Measurements from ENCODE around the gene DHX9.

DHX9 gene

DNA sequence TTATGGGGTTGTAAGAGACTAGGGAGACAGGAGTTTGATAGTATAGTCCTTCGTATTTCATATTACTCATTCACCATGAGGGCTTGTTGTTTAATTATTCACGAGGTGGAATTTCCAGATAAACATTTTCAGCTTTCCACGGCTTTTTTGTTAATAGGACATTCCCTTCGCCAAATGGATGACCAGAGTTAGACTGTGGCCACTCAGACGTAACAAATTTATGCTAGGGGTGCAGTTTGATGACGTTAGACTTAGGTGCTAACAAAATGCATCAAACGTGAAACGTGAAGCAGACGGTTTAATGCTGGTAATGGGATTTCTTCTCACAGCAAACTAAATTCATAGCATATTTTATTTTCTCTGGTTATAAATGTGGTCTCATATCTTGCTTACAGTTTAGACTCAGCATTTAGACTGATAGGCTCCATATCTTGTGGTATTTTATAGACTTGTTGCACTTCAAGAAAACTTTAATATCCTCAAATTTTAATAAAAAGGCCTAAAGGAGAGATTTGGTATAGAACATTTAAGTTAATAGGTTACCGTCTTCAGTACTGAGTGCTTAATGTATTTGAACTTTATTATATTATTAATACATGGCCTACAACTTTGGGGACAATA lies 2.3 kb downstream of the DHX9 start:
- DNase-seq, result no peak

DNA sequence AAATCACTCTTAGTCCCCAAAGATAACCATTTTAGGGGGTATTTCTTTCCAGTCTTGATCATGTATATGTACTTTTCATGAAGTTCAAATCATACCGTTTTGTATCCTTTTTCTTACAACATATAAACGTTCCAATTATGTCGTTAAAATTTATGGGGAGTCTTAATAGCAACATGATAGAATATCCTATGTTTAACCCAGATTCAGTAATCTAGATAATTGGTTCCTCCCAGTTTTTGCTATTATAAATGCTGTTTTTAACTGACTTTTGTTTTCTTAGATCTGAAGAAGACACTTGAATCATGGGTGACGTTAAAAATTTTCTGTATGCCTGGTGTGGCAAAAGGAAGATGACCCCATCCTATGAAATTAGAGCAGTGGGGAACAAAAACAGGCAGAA lies 3.1 kb downstream of the DHX9 start:
- DNase-seq, result no peak

DNA sequence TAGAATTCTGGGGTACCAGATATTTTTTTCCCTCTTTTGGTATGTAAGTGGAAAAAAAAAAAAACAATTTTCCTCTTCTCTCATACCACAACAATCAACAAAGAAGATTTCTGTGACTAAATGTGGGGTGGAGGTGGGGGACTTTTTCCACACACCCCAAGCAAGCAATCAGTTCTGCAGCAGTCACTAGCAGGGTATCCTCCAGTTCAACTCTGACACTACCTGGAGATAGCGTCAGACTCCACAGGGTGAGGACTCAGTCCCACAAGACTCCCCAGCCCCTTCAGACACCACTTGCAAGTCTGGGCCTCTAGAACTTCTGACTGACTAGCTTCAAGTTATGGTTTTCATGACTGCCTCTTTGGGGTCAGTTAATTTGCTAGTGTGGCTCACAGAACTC lies 6.2 kb downstream of the DHX9 start:
- no peak for DNase-seq

DNA sequence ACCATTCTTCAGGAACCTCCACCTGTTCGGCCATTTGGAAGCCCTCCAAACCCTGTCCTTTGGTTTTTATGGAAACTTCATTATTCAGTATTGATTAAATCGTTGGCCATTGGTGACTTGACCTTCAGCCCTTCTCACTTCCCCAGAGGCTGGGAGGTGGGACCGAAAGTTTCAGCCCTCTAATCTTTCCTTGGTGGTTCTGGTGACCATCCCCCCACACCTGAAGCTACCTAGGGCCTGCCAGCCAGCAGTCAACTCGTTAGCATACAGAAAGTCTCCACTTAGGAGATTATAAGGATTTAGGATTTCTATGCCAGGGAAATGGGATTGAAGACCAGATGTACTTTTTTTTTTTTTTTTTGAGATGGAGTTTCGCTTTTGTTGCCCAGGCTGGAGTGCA lies 6.7 kb downstream of the DHX9 start:
- DNase-seq, result no peak

DNA sequence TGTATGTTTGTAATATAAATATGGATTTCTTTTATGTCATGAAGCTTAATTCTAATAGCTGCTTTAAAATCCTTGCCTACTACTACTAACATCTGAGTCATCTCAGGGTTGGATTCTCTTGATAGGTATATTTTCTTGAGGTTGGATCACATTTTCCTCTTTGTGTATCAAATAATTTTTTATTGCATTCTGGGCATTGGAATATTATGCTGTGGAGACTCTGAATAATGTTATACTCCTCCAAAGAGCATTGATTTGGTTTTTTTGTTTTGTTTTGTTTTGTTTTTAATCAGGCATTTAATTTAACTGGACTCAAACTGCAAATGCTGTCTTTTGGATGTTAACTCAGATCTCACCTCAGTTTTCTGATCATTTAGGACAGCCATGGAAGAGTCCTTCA lies 8.0 kb downstream of the DHX9 start:
- no peak for DNase-seq

DNA sequence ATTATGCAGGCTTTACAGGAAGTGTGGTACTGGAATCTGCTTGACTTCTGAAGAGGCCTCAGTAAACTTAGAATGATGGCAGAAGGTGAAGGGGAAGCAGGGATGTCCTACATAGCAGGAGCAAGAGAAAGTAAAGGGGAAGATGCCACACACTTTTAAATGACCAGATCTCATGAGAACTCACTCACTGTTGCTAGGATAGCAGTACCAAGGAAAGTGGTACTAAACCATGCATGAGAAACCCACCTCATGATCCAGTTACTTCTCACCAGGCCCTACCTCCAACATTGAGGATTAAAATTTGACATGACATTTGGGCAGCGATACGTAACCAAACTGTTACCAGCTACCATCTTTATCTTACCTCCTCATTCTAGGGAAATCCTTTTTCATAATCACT lies 9.6 kb downstream of the DHX9 start:
- DNase-seq, result no peak

DNA sequence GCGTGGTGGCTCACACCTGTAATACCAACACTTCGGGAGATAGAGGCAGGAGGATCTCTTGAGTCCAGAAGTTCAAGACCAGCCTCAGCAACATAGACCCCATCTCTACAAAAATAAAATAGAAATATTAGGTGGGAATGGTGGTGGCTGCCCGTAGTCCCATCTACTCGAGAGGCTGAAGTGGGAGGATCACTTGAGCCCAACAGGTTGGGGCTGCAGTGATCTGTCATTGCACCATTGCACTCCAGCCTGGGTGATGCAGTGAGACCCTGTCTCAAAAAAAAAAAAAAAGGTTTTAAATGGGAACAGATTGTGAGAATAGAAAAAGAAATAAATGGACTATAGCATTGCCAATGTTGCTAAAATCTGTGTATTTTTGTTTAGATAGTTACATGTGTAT lies 11.2 kb downstream of the DHX9 start:
- DNase-seq, result no peak

DNA sequence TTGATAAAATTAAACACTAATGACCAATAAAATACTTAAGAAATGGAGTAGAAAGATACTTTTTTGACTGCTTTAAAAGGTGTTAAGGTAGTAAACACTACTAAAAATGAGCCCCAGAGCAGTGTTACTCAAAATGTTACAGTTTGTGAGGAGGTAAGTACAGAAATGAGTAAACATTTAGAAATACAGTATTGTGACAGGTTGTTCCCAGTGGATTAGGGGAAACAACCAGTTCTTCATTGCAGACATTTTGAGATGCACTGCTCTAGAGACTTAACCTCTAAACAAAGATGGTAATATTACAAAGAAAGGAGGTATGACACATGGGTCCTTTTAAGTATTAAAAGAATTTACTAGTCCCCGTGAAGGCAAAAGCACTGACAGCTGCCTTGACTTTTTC lies 12.7 kb downstream of the DHX9 start:
- DNase-seq, result no peak

DNA sequence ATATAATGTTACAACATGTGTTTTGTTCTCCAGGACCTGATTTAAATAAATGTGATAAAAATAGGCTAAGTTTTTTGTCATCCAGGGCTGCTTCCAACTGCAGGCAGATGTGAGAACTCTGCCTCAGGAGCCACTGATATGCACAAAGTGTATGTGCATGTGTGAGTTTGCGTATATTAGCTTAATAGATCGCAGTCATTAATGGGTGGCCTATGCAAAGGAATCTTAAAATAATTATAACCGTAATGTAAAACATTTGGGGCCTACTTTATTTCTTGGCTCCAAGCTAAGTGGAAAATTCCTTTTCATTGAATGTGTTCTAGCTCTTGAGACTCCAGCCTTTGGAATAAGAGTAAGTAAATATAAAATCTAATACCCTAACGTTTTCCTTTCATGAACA lies 16.8 kb downstream of the DHX9 start:
- no peak for DNase-seq

DNA sequence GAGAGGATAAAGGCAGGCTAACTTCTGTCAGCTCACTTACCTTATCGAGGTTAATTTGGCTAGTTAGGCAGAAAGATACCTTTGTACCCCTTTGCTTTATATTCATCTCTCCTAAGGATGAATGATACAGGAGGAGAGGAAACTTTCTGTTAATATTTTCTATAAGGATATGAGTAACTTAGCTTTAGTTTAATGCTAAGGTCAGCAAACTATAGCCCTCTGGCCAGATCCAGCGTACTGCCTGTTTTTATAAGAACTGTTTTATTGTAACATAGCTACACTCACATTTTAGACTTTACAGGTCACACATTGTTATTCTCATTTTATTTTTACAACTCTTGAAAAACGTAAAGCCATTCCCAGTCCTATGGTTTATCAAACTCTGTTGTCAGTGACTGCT lies 18.1 kb downstream of the DHX9 start:
- DNase-seq, result no peak

DNA sequence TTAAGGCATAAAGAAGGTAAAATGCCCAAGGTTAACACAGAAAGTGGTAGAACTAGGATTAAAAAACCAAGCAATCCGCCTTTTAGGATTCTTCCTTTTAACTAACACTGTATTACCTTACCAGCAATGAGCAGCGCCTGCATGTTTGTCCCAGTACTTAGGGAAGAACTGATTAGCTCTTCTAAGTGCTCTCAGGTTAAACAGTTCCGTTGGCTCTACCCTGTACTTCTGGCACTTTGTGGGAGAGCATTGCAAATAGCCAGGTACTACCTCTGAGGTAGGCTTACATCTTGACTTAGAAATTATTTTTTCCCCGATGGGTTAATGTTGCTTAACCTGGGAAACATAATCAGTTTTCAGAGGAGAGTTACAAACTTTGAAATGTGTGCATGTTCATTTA lies 21.5 kb downstream of the DHX9 start:
- no peak for DNase-seq

DNA sequence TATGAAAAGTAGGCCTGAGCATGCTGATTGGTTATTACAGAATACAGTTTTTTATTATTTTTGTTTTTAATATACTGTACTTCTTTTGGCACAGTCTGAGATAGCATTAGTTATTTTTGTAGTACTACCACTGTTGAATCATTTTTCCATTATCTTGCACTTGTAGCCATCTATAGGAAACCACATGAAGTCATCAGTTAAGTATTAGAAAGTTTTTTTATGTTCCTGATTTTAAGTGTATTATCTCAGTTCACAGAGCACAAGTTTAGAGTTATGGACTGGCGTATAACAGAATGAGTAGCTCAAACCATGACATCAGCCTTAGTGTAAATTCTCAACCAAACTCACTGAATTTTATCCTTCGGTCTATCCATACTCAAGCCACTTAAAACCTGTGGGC lies 22.8 kb downstream of the DHX9 start:
- no peak for DNase-seq

DNA sequence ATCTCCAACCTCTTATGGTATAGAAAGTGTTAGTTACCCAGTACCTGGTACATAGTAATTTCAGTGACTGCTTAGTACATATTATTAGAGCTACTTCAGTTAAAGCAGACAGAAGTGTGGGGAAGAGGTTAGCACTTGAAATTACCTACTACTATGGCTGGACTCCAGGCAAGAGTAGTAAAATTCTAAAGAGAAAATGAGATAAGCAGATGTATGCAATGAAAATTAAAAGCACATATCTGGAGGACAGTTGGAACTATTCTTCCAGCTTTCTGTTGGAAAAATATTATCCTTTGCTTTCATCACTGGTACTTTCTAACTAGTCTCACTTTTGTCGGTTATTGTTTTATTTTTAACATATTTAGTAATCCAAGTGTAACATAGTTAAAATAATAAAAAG lies 23.7 kb downstream of the DHX9 start:
- DNase-seq, result no peak

DNA sequence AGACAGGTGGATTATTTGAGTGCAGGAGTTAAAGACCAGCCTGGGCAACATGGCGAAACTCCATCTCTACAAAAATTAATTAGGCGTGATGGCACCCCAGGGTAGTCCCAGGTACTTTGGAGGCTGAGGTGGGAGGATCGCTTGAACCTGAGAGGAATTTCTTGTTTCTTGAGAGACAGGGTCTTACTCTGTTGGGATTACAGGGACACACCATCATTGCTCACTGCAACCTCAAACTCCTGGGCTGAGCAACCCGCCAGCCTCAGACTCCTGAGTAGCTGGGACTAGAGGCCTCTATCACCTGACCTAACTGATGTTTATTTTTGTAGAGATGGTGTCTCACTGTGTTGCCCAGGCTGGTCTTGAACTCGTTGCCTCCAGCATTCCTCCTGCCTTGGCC lies 24.8 kb downstream of the DHX9 start:
- DNase-seq, result peak; percentile 10

DNA sequence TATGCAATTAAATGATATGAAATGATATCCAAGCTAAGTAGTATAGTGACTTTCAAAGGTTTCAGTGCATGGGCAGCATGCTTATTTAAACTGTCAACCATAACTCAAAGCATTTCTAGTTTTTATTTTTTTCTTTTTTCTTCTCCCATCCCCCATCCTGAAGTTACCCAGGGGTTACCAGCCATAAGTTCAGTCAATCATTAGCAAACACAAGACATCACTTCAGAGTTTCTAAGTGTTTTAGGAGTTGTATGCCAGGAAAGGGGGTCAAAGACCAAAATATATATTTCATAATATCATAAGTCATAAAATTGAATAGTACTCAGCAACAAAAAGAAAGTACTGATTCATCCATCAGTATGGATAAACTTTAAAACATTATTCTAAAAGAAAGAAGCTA lies 28.7 kb downstream of the DHX9 start:
- DNase-seq, result no peak

DNA sequence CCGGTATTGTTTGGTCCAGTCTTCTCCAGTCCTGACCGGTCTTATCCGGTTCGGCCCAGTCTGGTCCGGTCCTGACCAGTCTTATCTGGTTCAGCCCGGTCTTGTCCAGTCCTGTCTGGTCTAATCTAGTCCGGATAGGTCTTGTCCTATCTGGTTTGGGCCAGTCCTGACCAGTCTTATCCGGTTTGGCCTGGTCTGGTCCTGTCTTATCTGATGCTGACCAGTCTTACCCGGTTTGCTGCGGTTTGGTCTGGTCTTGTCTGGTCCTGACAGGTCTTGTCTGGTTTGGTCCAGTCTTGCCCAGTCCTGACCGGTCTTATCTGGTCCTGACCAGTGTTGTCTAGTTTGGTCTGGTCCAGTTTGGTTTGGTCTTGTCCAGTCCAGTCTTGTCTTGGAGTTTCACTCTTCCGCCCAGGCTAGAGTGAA lies 30.1 kb downstream of the DHX9 start:
- DNase-seq, result no peak

DNA sequence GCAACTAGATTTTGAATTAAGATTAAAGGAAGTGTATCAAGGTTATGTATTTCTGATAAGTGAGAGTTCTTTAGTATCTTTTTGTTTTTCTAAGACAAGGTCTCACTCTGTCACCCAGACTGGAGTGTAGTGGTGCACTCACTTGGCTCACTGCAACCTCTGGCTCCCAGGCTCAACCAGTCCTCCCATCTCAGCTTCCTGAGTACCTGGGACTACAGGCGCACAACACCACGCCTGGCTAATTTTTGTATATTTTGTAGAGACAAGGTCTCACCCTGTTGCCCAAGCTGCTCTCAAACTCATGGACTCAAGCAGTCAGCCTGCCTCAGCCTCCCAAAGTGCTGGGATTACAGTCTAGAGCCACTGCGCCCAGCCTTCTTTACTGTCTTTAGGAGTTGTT lies 33.7 kb downstream of the DHX9 start:
- DNase-seq, result no peak

DNA sequence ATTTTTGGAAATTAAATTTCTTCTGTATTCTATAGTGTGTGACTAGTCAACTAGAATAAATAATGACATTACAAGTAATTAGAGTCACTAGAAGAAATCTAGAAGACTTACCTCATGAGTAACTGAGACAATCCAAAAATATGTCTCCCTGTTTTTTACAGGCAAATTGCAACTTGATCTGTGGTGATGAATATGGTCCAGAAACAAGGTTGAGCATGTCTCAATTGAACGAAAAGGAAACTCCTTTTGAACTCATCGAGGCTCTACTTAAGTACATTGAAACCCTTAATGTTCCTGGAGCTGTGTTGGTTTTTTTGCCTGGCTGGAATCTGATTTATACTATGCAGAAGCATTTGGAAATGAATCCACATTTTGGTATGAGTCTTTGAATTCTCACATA lies 36.7 kb downstream of the DHX9 start:
- DNase-seq, result no peak

DNA sequence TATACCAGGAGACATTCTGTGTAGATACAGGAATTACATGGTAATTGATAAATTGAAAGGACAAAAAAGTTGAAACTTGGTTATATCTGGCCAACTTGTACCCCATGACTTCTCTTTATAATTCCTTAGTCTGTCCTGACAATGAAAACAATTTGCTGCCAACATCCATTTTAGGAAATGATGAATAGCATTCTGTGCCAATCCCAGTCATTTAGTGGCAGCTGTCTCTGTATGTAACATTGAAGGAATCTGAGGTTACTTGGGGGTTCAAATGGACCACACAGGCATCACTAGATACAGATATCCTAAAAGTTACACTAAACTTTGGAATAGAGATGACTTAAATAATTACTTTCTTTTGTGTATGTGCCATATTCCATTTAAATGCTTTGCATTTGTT lies 38.2 kb downstream of the DHX9 start:
- DNase-seq, result no peak

DNA sequence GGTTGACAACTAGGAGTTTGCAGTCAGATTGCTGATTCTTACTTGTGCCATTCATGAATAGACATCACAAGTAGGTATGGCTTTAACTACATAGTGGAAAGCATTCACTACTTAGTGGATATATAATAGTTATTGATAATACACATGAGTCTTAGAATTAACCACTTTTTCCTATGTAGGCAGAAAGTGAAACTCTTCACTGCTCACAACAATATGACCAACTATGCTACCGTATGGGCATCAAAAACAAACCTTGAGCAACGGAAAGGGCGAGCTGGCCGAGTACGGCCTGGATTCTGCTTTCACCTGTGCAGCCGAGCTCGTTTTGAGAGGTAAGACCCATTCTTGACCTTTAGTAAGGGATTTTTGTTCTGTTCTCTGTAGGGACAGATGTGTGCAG lies 38.7 kb downstream of the DHX9 start:
- no peak for DNase-seq

DNA sequence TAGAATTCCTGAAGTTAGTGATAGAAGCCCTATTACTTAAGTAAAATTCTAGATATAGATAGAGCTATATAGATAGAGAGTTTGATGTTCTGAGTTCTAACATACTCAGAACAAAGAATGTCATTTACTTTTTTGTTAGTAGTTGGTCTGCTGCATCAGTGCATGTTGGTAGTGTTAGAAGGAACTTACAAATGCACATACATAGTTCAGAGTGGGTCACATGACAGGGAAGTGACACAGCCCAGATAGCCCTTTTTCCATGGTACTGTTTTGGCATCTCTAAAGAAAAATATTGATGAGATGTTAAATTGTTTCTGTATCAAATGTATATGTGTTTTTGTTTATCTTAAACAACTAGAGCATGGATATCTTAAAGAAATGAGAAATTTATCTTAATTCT lies 45.7 kb downstream of the DHX9 start:
- DNase-seq, result no peak

DNA sequence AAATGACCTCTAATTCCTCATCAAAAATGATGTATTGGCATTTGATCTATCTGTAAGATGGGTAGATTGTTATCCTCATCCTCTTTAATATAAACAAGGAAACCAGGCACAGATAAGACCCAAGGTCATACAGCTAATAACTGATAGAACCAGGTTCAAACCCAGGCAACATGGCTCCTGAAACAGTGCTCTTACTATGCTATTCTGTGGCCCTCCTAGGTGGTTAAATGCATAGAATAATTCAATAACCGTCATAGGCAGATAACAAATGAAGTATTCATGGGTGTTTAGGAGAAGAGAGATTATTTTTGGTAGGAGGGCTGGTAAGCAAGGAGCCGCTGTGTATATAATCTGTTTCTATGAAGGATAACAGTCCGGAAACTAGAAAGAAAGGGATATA lies 46.4 kb downstream of the DHX9 start:
- DNase-seq, result no peak

DNA sequence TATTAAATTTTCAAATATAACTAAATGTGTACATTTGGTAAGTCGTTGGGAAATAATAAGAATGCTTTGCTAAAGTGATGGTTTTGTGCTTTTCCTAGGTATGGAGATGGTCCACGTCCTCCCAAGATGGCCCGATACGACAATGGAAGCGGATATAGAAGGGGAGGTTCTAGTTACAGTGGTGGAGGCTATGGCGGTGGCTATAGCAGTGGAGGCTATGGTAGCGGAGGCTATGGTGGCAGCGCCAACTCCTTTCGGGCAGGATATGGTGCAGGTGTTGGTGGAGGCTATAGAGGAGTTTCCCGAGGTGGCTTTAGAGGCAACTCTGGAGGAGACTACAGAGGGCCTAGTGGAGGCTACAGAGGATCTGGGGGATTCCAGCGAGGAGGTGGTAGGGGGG lies 47.8 kb downstream of the DHX9 start:
- no peak for DNase-seq

DNA sequence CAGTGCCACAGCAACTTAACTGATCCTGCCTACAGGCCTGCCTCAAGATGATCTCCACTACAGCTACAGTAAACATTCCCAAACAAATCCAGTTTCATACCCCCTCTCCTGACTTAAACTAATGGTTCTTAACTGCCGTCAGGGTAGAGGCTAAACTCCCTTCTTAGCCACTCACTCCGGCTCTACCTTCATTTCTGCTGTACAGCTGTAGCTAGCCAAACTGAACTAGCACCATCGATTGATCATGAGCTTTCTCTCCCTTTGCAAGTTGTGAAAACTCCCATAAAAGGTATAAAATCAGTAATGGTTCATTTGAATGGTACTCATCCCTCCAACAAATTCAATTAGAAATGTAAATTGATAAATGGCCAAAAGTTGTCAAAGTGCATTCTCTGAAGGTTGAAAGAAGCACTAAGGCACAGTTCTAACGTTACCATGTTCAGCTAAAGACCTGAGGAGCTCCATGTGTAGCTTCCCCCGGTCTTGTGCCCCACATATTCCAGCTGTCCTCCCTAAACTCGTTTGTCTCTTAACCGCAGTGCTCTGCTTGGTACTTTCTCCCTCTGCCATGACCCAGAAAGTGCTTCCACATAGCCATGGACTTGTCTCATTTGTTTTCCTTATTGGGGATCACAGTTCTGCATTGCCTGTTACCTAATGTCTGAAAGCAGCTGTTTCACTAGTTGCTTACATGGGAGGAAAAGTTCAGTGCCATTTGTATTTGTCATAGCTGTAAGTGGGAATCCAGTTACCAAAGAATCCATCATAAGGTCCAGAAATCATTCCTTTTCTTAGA lies 49.8 kb downstream of the DHX9 start:
- no peak for DNase-seq

DNA sequence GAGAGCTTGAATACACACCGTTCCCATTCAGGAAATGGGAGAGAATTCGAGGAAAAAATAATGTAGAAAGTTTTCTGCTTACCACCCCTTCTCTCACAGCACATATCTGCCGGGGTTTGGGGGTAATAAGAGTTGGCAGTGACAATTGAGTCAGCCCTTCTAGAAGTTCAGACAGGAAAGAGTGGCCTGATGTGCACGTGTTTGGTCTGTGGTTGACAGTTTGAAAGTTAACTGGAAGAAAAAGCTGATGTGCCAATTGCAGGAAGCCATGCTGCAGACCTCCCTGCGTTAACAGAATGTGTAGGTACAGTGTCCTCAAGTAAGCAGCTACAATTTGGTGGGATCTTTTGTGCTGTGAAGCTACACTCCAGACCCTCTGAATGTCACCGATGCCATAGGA lies 50.9 kb downstream of the DHX9 start:
- no peak for DNase-seq

All from DMS79 treated with DMSO at 0.1 percent for 48 hours (cell line).